Measurements from ENCODE around the gene FURIN. TPM values are rescaled to one million over a fixed set of nuclear protein-coding genes. Genes with fewer than 3 reads are reported as not detected.

FURIN gene
- total RNA-seq, 1 donor, result 66.7 TPM

DNA sequence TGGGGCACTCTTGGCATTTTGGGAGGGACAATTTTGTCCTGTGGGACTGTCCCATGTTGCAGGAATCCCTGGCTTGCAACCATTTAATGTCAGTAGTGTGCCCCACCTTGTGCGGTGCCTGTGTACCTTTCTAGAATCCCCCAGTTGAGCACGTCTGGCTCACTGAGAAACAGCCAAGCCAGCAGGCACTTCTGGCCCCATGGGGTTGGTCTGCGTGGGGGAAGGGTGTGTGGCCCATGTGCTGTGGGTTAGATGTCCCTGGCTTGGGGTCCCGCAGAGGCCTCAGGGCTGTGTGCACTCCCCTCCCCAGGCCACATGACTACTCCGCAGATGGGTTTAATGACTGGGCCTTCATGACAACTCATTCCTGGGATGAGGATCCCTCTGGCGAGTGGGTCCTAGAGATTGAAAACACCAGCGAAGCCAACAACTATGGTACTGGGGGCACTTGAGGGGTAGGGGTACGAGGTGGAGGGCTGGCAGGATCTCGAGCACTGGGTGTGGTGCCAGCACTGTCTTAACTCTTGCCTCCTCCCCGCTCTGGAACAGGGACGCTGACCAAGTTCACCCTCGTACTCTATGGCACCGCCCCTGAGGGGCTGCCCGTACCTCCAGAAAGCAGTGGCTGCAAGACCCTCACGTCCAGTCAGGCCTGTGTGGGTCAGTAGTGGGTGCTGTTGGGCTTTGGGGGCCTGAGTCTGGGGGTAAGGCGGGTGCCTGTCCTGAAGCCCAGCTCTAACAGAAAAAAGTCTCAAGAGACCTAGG lies 12.2 kb downstream of the FURIN start:
- H3K27me3 ChIP-seq (ENCODE audit: insufficient read depth, low read length), result no peaks in the 10 kb centered on the region
- H3K4me3 ChIP-seq (ENCODE audit: low read length), result no peak overlapping the region
- H3K4me1 ChIP-seq (ENCODE audit: insufficient read depth, low read length), result peaks cover 27% of the 10 kb centered on the region
- no peaks in the 10 kb centered on the region for H3K9me3 ChIP-seq (ENCODE audit: low read depth, low read length)

DNA sequence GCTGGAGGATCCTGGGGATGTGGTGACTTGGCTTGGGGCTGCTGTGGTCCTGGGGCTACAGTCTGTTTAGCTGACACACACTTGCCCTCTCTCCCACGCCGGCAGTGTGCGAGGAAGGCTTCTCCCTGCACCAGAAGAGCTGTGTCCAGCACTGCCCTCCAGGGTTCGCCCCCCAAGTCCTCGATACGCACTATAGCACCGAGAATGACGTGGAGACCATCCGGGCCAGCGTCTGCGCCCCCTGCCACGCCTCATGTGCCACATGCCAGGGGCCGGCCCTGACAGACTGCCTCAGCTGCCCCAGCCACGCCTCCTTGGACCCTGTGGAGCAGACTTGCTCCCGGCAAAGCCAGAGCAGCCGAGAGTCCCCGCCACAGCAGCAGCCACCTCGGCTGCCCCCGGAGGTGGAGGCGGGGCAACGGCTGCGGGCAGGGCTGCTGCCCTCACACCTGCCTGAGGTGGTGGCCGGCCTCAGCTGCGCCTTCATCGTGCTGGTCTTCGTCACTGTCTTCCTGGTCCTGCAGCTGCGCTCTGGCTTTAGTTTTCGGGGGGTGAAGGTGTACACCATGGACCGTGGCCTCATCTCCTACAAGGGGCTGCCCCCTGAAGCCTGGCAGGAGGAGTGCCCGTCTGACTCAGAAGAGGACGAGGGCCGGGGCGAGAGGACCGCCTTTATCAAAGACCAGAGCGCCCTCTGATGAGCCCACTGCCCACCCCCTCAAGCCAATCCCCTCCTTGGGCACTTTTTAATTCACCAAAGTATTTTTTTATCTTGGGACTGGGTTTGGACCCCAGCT lies 13.0 kb downstream of the FURIN start:
- no peak overlapping the region for H3K4me3 ChIP-seq (ENCODE audit: low read length)
- H3K4me1 ChIP-seq (ENCODE audit: insufficient read depth, low read length), result peaks cover 35% of the 10 kb centered on the region
- H3K9me3 ChIP-seq (ENCODE audit: low read depth, low read length), result no peaks in the 10 kb centered on the region
- no peaks in the 10 kb centered on the region for H3K27me3 ChIP-seq (ENCODE audit: insufficient read depth, low read length)

DNA sequence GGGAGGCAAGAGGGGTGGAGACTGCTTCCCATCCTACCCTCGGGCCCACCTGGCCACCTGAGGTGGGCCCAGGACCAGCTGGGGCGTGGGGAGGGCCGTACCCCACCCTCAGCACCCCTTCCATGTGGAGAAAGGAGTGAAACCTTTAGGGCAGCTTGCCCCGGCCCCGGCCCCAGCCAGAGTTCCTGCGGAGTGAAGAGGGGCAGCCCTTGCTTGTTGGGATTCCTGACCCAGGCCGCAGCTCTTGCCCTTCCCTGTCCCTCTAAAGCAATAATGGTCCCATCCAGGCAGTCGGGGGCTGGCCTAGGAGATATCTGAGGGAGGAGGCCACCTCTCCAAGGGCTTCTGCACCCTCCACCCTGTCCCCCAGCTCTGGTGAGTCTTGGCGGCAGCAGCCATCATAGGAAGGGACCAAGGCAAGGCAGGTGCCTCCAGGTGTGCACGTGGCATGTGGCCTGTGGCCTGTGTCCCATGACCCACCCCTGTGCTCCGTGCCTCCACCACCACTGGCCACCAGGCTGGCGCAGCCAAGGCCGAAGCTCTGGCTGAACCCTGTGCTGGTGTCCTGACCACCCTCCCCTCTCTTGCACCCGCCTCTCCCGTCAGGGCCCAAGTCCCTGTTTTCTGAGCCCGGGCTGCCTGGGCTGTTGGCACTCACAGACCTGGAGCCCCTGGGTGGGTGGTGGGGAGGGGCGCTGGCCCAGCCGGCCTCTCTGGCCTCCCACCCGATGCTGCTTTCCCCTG lies 13.8 kb downstream of the FURIN start:
- Histone ChIP-seq H3K27me3 (ENCODE audit: insufficient read depth, low read length) (no peaks in the 10 kb centered on the region), H3K4me1 (ENCODE audit: insufficient read depth, low read length) (peaks cover 43% of the 10 kb centered on the region), H3K9me3 (ENCODE audit: low read depth, low read length) (no peaks in the 10 kb centered on the region), H3K4me3 (ENCODE audit: low read length) (no peak overlapping the region)

DNA sequence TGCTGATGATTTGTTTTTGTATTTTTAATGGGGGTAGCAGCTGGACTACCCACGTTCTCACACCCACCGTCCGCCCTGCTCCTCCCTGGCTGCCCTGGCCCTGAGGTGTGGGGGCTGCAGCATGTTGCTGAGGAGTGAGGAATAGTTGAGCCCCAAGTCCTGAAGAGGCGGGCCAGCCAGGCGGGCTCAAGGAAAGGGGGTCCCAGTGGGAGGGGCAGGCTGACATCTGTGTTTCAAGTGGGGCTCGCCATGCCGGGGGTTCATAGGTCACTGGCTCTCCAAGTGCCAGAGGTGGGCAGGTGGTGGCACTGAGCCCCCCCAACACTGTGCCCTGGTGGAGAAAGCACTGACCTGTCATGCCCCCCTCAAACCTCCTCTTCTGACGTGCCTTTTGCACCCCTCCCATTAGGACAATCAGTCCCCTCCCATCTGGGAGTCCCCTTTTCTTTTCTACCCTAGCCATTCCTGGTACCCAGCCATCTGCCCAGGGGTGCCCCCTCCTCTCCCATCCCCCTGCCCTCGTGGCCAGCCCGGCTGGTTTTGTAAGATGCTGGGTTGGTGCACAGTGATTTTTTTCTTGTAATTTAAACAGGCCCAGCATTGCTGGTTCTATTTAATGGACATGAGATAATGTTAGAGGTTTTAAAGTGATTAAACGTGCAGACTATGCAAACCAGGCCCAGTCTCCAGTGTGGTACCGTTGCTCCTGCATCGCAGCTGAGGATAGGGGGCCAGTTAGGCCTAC lies 14.6 kb downstream of the FURIN start:
- H3K4me3 ChIP-seq (ENCODE audit: low read length), result no peak overlapping the region
- no peaks in the 10 kb centered on the region for H3K27me3 ChIP-seq (ENCODE audit: insufficient read depth, low read length)
- H3K4me1 ChIP-seq (ENCODE audit: insufficient read depth, low read length), result peaks cover 43% of the 10 kb centered on the region
- no peaks in the 10 kb centered on the region for H3K9me3 ChIP-seq (ENCODE audit: low read depth, low read length)

DNA sequence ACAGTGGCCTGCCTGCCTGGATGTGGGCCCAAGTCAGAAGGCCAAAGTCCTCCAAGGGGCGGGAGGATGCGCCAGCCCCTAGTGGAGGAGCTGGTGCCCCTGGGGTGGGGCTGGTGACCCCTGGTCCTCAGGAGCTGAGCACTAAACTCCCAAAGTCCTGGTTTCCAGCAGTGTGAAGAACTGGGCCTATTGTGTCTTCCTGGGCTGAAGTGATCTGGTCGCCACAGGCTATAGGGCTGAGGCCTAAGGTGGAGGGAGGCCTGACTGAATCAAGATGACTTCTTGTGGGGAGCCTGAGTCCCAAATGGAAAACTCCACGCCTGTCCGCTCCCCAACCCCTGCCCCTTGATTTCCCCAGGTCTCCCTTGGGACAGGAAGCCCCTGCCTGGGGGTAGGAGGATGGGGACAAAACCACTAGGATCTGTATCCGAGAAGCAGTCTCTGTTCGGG lies 15.2 kb downstream of the FURIN start:
- Histone ChIP-seq H3K4me3 (ENCODE audit: low read length) (peak overlapping the region; percentile 67), H3K9me3 (ENCODE audit: low read depth, low read length) (no peaks in the 10 kb centered on the region), H3K27me3 (ENCODE audit: insufficient read depth, low read length) (no peaks in the 10 kb centered on the region), H3K4me1 (ENCODE audit: insufficient read depth, low read length) (peaks cover 43% of the 10 kb centered on the region)

DNA sequence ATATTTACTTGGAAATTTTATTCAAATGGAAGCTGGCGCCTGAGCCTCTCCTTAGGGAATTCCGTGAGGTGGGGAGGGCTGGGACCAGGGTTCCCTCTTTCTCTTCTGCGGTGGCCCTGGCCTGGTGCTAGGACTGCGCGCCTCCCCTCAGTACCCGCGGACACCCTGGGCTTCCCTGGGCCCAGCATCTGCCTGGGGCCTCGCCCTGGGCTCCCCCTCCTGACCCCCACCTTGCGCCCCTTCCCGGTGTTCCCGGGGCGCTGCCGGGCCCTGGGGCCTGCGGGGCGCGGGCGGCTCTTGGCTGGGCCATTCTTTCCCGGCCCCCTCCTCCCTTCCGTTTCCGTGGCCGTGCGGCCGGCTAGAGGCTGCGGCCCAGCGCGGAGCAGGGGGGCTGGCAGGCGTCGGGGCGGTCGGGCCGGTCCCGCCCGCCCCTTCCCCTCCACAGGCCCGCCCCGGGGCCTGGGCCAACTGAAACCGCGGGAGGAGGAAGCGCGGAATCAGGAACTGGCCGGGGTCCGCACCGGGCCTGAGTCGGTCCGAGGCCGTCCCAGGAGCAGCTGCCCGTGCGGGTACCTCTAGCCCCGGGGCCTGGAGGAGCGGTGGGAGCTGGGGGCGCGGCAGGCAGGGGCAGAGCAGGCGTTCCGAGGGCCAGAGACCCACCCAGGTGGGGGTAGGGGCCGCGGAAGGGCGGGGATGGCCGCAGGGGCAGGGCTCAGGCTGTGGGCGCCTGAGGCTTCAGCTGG lies 15.8 kb downstream of the FURIN start, which contains the start of gene FES:
FES (plus strand) TSS at position 529 of the 743 bp plus-strand sequence. CDS start 542 bp downstream, outside the sequence.
- H3K27me3 ChIP-seq (ENCODE audit: insufficient read depth, low read length), result no peaks in the 10 kb centered on the region
- H3K4me3 ChIP-seq (ENCODE audit: low read length), result peak within 1 kb of the TSS; percentile 67
- H3K9me3 ChIP-seq (ENCODE audit: low read depth, low read length), result no peaks in the 10 kb centered on the region
- H3K4me1 ChIP-seq (ENCODE audit: insufficient read depth, low read length), result peaks cover 43% of the 10 kb centered on the region

DNA sequence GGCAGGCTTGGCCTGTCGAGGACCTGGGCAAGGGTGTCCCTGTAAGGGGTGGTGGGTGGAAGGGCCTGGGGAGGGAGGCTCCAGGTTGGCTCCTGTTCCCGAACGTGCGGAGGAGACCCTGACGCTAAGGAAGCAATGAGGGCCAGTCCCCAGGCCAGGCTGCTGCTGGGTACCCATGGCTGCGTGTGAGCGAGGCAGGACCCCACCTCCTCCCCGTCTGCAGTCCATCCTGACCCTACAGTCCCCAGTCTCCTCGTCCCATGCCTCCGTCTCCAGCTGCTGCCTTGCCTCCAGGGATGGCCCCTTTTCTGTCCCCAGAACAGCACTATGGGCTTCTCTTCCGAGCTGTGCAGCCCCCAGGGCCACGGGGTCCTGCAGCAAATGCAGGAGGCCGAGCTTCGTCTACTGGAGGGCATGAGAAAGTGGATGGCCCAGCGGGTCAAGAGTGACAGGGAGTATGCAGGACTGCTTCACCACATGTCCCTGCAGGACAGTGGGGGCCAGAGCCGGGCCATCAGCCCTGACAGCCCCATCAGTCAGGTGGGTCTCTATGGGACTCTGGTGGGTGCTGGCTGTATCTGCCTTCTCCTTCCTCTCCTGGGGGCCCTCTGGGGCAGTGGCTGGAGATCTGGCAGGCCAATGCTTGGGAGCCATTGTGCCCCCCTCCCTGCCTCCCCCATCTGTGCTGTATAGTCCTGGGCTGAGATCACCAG lies 16.5 kb downstream of the FURIN start:
- peak overlapping the region; percentile 67 for H3K4me3 ChIP-seq (ENCODE audit: low read length)

DNA sequence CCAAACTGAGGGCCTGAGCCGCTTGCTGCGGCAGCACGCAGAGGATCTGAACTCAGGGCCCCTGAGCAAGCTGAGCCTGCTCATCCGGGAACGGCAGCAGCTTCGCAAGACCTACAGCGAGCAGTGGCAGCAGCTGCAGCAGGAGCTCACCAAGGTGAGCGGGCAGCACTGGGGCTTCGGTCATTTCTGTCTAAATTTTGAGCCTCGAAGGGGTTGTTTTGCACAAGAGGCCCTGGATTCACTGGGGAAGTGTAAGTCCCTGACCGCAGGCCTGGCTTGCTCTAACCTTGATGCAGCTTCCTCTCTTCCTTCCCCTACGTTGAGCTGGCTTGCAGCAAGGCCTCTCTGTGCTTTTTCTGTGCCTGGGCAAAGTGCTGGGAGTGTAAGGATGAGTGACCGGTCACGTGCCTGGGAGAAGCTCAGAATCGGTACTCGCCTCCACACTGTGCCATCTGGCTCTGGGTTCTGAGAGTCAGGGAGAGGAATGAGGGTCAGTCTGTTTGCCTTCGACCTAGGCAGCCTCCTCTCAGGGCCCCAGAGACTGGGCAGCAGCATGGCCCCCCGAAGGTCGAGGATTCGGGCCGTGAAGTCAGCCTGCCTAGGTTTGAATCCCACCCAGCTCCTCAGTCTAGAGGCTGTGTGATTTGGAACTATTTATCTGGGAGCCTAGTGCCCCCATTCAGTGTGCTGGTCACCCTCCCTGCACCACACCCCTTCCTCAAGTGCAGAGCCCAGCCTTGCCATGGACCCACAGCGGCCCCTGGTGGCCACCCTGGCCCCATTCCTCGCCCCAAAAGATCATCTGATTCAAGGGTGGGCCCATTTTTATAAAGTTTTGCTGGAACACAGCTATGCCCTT lies 17.3 kb downstream of the FURIN start:
- H3K27me3 ChIP-seq (ENCODE audit: insufficient read depth, low read length), result no peaks in the 10 kb centered on the region
- peak overlapping the region; percentile 67 for H3K4me3 ChIP-seq (ENCODE audit: low read length)
- peaks cover 43% of the 10 kb centered on the region for H3K4me1 ChIP-seq (ENCODE audit: insufficient read depth, low read length)
- no peaks in the 10 kb centered on the region for H3K9me3 ChIP-seq (ENCODE audit: low read depth, low read length)

More for the DNA sequence above, 16.5 kb downstream of the FURIN start:
- Histone ChIP-seq H3K27me3 (ENCODE audit: insufficient read depth, low read length) (no peaks in the 10 kb centered on the region), H3K4me1 (ENCODE audit: insufficient read depth, low read length) (peaks cover 43% of the 10 kb centered on the region), H3K9me3 (ENCODE audit: low read depth, low read length) (no peaks in the 10 kb centered on the region)

DNA sequence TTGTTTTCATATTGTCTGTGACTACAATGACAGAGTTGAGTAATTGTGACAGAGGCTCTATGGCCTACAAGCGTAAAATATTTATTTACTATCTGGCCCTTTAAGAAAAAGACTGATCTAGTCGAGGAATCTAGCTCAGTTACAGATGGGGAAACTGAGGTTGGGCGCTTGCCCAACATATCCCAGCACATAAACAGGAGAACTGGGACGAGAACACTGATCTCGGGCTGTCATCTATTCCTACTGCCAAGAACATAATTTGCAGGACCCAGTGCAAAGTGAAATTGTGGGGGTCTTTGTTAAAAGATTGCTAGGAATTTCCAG lies 17.9 kb downstream of the FURIN start:
- no peaks in the 10 kb centered on the region for H3K27me3 ChIP-seq (ENCODE audit: insufficient read depth, low read length)
- H3K4me1 ChIP-seq (ENCODE audit: insufficient read depth, low read length), result peaks cover 43% of the 10 kb centered on the region
- H3K4me3 ChIP-seq (ENCODE audit: low read length), result no peak overlapping the region
- no peaks in the 10 kb centered on the region for H3K9me3 ChIP-seq (ENCODE audit: low read depth, low read length)

DNA sequence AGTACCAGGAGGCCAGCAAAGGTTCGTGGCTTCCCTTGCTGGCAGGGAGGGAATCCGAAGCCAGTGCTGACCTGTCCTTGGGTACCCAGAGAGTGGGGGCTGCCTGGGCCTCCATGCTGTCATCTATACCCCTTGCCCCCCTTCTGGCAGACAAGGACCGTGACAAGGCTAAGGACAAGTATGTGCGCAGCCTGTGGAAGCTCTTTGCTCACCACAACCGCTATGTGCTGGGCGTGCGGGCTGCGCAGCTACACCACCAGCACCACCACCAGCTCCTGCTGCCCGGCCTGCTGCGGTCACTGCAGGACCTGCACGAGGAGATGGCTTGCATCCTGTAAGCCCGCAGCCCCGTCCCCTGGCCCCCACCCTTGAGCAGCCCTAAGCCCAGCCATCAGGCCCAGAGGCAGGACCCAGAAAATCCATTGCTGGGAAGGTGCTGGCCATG lies 18.7 kb downstream of the FURIN start:
- H3K4me3 ChIP-seq (ENCODE audit: low read length), result no peak overlapping the region
- no peaks in the 10 kb centered on the region for H3K27me3 ChIP-seq (ENCODE audit: insufficient read depth, low read length)
- H3K9me3 ChIP-seq (ENCODE audit: low read depth, low read length), result no peaks in the 10 kb centered on the region
- H3K4me1 ChIP-seq (ENCODE audit: insufficient read depth, low read length), result peaks cover 43% of the 10 kb centered on the region

DNA sequence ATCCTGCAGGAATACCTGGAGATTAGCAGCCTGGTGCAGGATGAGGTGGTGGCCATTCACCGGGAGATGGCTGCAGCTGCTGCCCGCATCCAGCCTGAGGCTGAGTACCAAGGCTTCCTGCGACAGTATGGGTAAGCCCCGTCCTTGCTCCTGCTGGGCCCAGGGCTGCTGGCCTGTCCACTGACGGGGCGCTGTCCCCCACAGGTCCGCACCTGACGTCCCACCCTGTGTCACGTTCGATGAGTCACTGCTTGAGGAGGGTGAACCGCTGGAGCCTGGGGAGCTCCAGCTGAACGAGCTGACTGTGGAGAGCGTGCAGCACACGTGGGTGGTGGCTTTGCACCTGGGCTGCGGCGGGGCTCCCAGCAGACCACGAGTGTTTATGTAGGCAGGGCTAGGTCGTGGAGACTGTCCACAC lies 20.9 kb downstream of the FURIN start:
- Histone ChIP-seq H3K4me3 (ENCODE audit: low read length) (no peak overlapping the region), H3K9me3 (ENCODE audit: low read depth, low read length) (no peaks in the 10 kb centered on the region), H3K27me3 (ENCODE audit: insufficient read depth, low read length) (no peaks in the 10 kb centered on the region), H3K4me1 (ENCODE audit: insufficient read depth, low read length) (peaks cover 28% of the 10 kb centered on the region)

DNA sequence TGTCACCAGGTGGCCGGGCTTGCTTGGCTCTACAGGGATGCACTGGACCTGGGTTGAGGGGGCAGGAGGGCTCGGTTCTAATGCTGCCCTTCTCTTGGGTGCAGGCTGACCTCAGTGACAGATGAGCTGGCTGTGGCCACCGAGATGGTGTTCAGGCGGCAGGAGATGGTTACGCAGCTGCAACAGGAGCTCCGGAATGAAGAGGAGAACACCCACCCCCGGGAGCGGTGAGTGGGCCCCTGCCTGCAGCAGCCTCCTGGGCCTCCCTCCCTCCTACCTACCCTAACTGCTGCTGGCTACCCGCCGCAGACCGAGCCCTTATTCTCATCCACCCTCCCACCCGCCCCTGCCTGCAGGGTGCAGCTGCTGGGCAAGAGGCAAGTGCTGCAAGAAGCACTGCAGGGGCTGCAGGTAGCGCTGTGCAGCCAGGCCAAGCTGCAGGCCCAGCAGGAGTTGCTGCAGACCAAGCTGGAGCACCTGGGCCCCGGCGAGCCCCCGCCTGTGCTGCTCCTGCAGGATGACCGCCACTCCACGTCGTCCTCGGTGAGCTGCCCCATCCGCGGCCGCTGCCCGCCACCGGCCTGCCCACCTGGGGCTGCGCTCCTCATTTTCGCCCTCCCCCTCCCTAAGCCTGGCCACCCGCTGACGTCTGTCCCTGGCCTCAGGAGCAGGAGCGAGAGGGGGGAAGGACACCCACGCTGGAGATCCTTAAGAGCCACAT lies 21.5 kb downstream of the FURIN start:
- Histone ChIP-seq H3K4me3 (ENCODE audit: low read length) (no peak overlapping the region), H3K27me3 (ENCODE audit: insufficient read depth, low read length) (no peaks in the 10 kb centered on the region), H3K9me3 (ENCODE audit: low read depth, low read length) (no peaks in the 10 kb centered on the region), H3K4me1 (ENCODE audit: insufficient read depth, low read length) (peaks cover 23% of the 10 kb centered on the region)

Measured in mononuclear cell (primary cell).